ENCODE measurements around the gene VSTM2B. TPM values are rescaled to one million over a fixed set of nuclear protein-coding genes. Genes with fewer than 3 reads are reported as not detected.
A peak's percentile ranks its signal among the peaks of the same experiment; 100 is the strongest.

Gene VSTM2B
- total and polyA plus RNA-seq, 2 of the 13 experiments (the other 11 are each of a cell fraction or from before 2014, with no cell fraction given): not detected

- TF ChIP-seq ZNF710 (CRISPR knock-in tag; IDR thresholded peaks at IDR 0.05; ENCODE audit: borderline replicate concordance) (no peak), ZNF839 (CRISPR knock-in tag; IDR thresholded peaks at IDR 0.05; ENCODE audit: borderline replicate concordance) (0 out of 2 replicates have a peak, but pooled peaks have one; percentile 72), IRF2 (CRISPR knock-in tag; IDR thresholded peaks at IDR 0.05) (peak; percentile 67), ZNF773 (CRISPR knock-in tag; IDR thresholded peaks at IDR 0.05; ENCODE audit: borderline replicate concordance) (no peak), MLLT10 (CRISPR knock-in tag; IDR thresholded peaks at IDR 0.05) (no peak), SMAD1 (CRISPR knock-in tag; IDR thresholded peaks at IDR 0.05; ENCODE audit: borderline replicate concordance, low read depth) (0 out of 2 replicates have a peak, but pooled peaks have one; percentile 15), ZNF772 (CRISPR knock-in tag; IDR thresholded peaks at IDR 0.05) (peak; percentile 72; the same call in 1 of the 2 replicates), SP140L (CRISPR knock-in tag; IDR thresholded peaks at IDR 0.05; ENCODE audit: borderline replicate concordance) (no peak), THYN1 (CRISPR knock-in tag; IDR thresholded peaks at IDR 0.05; ENCODE audit: borderline replicate concordance, low read depth) (no peak), GATAD2A (CRISPR knock-in tag; IDR thresholded peaks at IDR 0.05) (peak; percentile 59; the same call in 1 of the 2 replicates), FOXA1 (IDR thresholded peaks at IDR 0.05) (no peak), FOXA1 (CRISPR knock-in tag; IDR thresholded peaks at IDR 0.05) (no peak), ZNF124 (CRISPR knock-in tag; IDR thresholded peaks at IDR 0.05) (0 out of 2 replicates have a peak, but pooled peaks have one; percentile 55), ZSCAN12 (CRISPR knock-in tag; IDR thresholded peaks at IDR 0.05) (0 out of 2 replicates have a peak, but pooled peaks have one; percentile 36), MYPOP (CRISPR knock-in tag; IDR thresholded peaks at IDR 0.05) (peak; percentile 53; the same call in 1 of the 2 replicates), ZBTB42 (CRISPR knock-in tag; IDR thresholded peaks at IDR 0.05) (0 out of 2 replicates have a peak, but pooled peaks have one; percentile 39), ZNF451 (CRISPR knock-in tag; IDR thresholded peaks at IDR 0.05) (0 out of 2 replicates have a peak, but pooled peaks have one; percentile 58), ZSCAN5A (CRISPR knock-in tag; IDR thresholded peaks at IDR 0.05; ENCODE audit: borderline replicate concordance) (no peak), GLMP (CRISPR knock-in tag; IDR thresholded peaks at IDR 0.05; ENCODE audit: borderline replicate concordance) (no peak), YEATS4 (CRISPR knock-in tag; IDR thresholded peaks at IDR 0.05; ENCODE audit: borderline replicate concordance) (no peak; the same call in 1 of the 2 replicates), ZNF564 (CRISPR knock-in tag; IDR thresholded peaks at IDR 0.05) (no peak), NFKB2 (CRISPR knock-in tag; IDR thresholded peaks at IDR 0.05; ENCODE audit: borderline replicate concordance) (peak; percentile 58; the same call in 1 of the 2 replicates), NKX3-1 (CRISPR knock-in tag; IDR thresholded peaks at IDR 0.05) (no peak), ZNF766 (CRISPR knock-in tag; IDR thresholded peaks at IDR 0.05; ENCODE audit: borderline replicate concordance) (no peak), ZNF34 (CRISPR knock-in tag; IDR thresholded peaks at IDR 0.05; ENCODE audit: borderline replicate concordance) (no peak)
Measured at GRCh38 chr19:29605653-29606419, 80.0 kb downstream of the VSTM2B start, which contains the start of gene POP4 (continued).
